HG02981 (cell line): ENCODE data around the gene CDC42BPB.
A peak's percentile ranks its signal among the peaks of the same experiment; 100 is the strongest.
"Not testable (repeated sequence)": the region's sequence is repeated elsewhere in the genome, so short reads cannot be mapped to it uniquely, and the experiment has no call there.

ENCODE experiments used
- ATAC-seq: cut with Tn5 transposase; IDR thresholded peaks from one replicate; pipeline ENCODE4 v1.9.1; 2021; ENCODE audit warnings: mild to moderate bottlenecking, moderate library complexity; ENCODE audit not compliant: unreplicated experiment

Gene CDC42BPB

GRCh38 chr14:102906616-102907302 is 150.6 kb downstream of the CDC42BPB start:
- no peak for ATAC-seq

- ATAC-seq, result no peak
Observed at GRCh38 chr14:102905116-102906108, 151.9 kb downstream of the CDC42BPB start.

DNA sequence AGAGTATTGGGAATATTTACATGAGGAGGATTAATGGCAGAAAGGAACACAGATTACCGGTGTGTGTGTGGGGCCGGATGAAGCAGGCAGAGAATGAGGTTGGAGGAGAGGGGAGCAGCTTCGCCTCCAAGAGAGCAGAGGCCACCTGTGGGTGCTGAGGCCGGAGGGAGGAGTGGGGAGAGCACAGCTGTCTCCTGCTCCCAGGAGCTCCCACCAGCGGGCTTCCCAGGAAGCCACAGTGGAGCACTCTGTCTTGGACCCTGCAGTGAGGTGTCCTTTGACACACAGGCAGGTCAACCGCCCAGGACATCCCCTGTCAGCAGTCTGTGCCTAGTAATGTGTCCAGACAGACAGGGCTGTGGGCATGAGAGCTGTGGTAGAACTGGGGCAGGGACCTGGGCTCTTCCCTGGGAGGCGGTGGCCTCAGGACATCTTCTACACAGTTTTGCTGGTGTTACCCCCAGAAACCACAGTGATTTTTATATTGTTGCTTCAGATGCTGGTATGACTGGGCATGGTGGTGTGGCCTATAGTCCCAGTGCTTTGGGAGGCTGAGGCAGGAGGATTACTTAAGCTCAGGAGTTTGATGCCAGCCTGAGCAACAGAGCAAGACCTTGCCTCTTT is 153.3 kb downstream of the CDC42BPB start:
- ATAC-seq, result no peak

DNA sequence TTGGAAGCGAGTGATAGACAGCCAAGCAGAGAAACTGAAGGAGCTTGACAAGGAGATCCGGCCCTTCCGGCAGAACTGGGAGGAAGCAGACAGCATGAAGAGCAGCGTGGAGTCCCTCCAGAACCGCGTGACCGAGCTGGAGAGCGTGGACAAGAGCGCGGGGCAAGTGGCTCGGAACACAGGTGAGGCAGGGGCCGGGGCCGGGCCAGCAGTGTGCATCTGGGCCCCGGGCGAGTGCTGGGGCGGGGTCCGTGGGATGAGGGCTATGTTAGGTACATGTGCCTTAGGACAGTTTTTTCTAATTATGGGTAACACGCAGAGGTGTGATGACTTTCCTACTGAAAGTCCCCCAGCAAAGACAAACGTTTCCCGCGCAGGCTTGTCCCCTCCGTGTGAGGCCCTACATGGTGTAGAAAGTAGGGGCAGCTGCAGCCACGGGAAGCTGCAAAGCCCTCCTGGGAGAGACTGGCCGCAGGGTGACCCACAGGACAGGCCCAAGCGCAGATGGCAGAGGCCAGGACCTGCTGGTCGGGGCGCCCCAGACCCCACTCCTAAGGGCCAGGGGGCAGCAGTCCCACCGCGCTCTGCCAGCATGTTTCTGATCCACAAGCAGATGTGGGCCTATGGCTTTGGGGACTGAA is 154.0 kb downstream of the CDC42BPB start:
- ATAC-seq, result no peak

DNA sequence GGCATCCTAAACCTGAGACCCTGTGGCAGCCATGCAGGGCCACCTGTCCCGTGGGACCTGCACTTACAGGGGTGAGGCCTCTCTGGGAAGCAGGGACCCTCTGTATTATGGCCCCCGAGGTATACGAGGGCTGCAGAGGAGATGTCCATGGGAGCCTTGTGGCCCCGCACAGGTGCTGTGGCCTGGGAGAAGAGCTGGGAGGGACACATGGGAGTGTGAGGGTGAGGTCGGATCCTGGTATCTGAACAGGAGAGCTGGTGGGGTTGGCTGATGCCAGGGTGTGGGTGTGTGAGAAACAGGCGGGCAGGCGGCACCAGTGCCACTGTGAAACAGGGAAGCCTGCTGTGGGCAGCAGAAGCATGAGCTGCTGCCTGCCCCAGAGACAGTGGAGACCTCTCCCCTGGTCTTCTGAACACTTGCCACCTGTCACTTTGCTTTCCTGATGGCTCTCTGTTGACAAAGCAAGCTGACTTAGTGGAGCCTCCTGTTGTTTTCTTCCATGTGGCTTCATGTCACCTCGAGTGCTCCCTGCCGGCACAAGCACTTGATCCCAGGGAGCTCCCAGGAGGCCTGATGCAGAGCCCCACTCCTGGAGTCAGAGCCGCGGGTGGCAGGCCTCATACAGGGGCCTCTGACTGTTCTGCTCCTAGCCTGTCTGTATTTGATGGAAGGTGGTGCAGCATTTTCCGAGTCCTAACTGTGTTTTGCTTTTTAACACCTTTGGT is 154.7 kb downstream of the CDC42BPB start:
- ATAC-seq, result no peak

- peak; percentile 9 for ATAC-seq
Observed at GRCh38 chr14:102902086-102902485, 155.3 kb downstream of the CDC42BPB start.

DNA sequence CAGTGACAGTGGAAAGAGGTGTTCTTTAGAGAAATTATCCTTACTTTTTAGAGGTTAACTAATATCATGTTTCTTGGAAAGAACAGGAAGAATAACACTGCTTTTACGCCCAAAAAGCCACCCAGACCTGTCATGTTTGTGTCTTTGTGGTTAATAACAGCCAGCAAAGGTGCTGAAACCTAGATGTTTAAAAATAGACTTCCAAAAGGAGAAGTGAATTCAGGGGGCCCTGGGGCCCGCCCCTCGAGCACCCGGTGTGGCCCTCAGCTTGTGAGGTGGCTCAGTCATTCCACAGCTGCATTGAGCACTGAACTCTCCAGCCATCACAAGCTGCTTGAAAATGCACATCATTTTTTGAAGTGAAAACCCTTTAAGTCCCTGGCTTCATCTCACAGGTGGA is 155.7 kb downstream of the CDC42BPB start:
- peak; percentile 74 for ATAC-seq

DNA sequence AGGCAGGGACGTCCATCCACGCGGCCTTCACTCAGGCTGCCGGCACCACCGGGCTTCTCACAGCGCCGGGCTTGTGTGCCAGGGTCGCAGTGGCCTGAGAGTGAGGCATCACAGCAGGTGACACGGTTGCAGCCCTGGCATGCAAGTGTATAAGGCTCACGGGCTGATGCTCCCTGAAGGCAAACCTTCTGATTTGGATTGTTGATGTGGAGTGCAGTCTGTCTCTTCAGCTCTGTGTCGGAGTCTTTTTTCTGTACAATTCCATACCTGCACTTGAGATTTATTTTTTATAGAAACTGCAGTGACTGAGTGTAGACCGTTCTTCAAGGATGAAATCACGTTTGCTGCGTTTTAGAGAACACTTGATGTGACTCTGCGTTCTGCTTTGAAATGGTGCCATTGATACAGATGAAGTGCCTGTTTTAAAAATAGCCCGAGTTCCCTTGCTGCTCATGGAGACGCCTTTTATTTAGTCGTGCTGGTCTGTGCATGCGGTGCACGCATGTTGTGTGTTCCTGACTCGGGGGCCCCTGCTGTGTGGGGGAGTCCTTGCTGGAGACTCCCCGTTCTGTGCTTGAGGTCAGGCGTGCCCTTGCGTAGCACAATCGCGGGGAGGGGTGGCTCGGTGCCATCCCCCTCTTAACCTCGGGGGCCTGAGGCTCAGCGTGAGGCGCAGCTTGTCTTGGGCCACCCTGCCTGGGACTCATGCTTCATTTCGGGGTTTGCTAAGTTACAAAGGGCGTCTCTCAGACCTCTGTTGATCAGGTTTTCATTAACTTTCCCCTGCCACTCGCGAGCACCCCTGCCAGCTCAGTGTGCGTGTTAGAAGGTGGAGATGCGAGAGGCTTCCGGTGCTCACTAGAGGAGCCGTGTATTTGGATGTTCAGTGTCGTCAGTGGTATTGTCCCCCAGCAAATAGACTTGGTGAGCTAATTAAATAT is 156.4 kb downstream of the CDC42BPB start:
- ATAC-seq, result peak; percentile 54

DNA sequence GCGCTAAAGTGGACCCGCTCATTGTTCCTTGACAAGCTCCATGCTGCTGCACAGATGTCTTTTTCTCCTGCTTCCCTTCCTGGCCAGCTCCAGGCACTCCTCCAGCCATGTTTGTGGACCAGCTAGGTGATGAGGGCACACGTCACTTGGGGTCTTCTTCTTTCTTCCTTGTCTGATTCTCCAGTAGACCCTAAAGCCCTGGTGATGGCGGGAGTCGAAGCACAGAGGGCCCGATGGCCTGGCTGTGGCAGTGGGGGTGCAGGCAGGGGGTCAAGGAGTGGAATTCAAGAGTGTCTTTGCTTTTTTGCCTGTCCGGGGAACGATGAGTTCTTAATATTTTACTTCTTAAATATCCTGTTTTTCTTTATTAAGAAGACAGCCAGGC is 157.8 kb downstream of the CDC42BPB start:
- ATAC-seq, result no peak

DNA sequence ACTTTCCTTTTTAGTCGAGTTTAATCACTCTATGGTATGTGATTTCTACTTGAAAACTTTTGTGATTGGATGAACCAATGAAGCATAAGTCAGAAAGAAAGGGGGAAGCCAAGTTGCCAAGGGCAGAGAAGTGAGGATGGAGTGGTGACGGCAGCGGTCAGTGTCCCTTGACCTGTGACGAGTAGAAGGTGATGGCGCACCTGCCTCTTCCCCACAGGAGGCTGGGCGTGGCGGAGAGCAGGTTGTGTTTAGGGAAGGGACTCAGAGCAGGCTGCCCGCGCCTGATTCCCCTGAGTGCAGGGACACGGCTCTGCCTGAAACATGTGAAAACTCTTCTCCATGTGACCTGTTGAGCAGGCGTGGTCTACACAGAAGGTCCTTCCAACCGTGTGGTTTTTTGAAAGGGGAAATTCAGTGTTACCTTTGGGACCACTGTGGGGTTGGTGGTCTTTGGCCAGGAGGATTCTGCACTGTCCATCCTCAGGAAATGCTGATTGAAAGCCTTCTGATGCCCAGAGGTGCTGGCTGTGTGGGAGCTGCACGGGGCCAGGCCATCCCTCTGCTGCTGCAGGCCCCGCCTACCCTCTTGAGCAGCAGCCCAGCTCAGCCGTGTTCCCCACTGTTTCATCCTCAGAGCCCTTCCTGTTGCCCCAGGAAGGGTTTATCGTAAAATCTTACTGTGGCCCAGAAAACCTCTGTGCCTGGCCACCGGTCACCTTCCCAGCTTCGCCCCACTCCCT is 158.4 kb downstream of the CDC42BPB start:
- no peak for ATAC-seq

DNA sequence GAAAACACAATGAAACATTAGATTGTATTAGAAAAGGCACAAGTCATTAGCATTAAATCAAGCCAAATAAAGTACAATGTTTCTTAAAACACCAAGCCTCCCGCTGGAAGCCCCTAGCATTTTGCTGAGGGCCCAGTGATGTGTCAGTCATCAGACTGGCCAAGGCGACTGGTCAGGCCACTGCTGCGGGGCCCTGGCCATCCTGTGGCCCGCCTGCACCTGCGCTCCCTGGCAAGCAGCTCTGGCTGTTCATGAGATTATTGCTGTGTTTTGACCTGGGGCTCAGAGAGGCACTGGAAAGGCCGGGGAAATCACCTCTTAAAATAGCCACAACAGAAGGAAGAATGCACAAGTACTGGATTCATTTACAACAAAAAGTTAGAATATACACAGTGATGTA is 159.1 kb downstream of the CDC42BPB start:
- ATAC-seq, result no peak

- no peak for ATAC-seq
Observed at GRCh38 chr14:102897299-102898027, 159.9 kb downstream of the CDC42BPB start.

DNA sequence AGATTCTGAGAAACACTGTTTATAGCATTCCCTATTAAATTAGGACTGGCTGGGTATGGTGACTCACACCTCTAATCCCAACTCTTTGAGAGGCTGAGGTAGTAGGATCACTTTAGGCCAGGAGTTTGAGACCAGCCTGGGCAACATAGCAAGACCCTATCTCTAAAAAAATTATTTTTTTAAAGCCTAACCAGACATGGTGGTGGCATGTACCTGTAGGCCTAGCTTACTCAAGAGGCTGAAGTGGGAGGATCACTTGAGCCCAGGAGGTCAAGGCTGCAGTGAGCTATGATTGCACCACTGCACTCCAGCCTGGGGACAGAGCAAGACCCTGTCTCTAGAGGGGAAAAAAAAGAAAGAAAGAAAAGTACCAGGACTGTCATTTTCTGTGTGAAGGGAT is 160.6 kb downstream of the CDC42BPB start:
- not testable (repeated sequence) for ATAC-seq

DNA sequence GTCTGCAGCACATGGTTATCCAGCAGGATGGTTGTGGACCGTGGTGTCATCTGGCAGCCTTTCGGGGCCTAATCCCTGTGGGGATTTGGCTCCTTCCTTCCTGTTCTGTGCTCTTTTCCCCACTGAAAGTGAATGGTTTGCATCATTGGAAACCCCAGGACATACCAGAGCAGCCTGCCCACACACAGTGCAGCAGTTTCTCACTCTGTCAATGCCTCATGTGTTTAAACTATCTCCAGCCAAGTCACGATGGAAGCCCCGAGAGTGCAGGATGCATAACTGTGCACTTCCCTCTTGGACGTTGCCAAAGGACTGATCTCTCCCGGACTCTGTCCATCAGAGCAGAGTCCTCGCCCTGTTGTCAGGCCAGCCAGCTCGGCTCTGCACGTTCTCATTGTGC is 163.9 kb downstream of the CDC42BPB start:
- no peak for ATAC-seq

GRCh38 chr14:102892651-102893050 is 164.7 kb downstream of the CDC42BPB start:
- ATAC-seq, result no peak

DNA sequence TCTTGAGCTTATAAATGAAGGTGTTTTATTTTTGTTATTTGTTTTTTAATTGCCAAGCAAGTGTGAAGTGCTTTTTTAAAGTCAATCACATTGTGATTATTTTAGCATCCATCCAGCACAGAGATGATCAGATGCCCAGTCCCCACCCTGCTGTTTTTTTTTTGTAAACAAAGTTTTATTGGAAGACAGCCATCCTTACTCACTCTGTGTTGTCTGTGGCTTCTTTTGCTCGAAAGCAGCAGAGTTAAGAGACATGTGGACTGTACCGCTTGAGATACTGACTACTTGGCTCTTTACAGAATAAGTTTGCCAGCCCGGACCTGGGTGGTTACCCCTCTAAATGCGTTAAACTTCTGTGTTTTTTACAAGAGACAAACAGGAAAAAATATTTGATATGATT is 165.8 kb downstream of the CDC42BPB start:
- ATAC-seq, result no peak

DNA sequence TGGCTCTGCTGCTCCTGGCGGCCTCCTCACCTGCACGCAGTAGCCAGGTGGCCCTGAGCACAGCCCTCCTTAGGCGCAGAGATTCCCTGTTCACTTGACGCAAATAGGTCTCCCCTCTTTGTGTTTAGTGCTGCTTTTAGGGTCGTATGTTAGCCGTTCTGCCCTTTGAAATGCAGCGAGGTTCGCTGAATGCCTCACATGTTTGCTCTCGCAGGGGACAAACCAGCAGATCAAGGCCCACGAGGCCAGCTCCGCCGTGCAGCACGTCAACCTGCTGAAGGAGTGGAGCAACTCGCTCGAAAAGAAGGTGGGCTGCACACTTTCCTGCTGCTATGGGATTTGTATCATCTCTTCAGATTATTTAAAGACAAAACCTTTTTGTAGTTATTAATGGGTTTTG is 166.2 kb downstream of the CDC42BPB start:
- ATAC-seq, result no peak

GRCh38 chr14:102889615-102890014 is 167.7 kb downstream of the CDC42BPB start:
- ATAC-seq, result no peak
